AG09319 (cell line): Measurements from ENCODE around the gene CSNK1E.

Experiments used
- DNase-seq: peaks from one replicate; pipeline ENCODE4 v3.0.0-alpha.2; 2010; ENCODE audit warnings: low read depth; ENCODE audit errors: extremely low read depth
- CTCF ChIP-seq: IDR thresholded peaks from 2 replicates; pipeline ENCODE4 v1.5.1; 2011; ENCODE audit warnings: low read depth, mild to moderate bottlenecking, inconsistent platforms, low read length, moderate library complexity

The CSNK1E gene

GRCh38 chr22:38300197-38300945 lies 16.9 kb downstream of the CSNK1E start:
- DNase-seq: no peak
- TF ChIP-seq CTCF: no peak

- no peak for DNase-seq
- no peak for TF ChIP-seq CTCF
These were observed 17.5 kb downstream of the CSNK1E start for GRCh38 chr22:38299770-38300102.

- DNase-seq: no peak
- peak; percentile 30 for TF ChIP-seq CTCF
These were observed 18.8 kb downstream of the CSNK1E start for GRCh38 chr22:38298312-38299005.

GRCh38 chr22:38296372-38296771 lies 20.9 kb downstream of the CSNK1E start:
- no peak for DNase-seq
- TF ChIP-seq CTCF: no peak

- TF ChIP-seq CTCF: no peak
- DNase-seq: no peak
These were observed 21.4 kb downstream of the CSNK1E start for GRCh38 chr22:38295863-38296262.

- DNase-seq: no peak
- TF ChIP-seq CTCF: no peak
These were observed 21.9 kb downstream of the CSNK1E start for GRCh38 chr22:38295339-38295738.

GRCh38 chr22:38294193-38294592 lies 23.0 kb downstream of the CSNK1E start:
- DNase-seq: no peak
- TF ChIP-seq CTCF: no peak
